Liver (tissue), 9 donors: ENCODE data around the gene CCDC172. TPM values are rescaled to one million over a fixed set of nuclear protein-coding genes. Genes with fewer than 3 reads are reported as not detected.

Experiments
- DNase-seq: peaks from one replicate; pipeline ENCODE4 v3.0.0-alpha.2; 2017; ENCODE audit warnings: low spot score
- H3K27ac ChIP-seq, 2 donors: one replicate each; pipeline ENCODE4 v1.7.0; 2013; ENCODE audit warnings: inconsistent platforms in 2 of 2, low read length in 2 of 2, control low read depth in 1 of 2, low read depth in 1 of 2, mild to moderate bottlenecking in 1 of 2
- H3K27me3 ChIP-seq, 4 donors: one replicate each; pipeline versions ENCODE4 v1.6.1 to v1.7.0; 2013; ENCODE audit warnings: low read length in 3 of 4, inconsistent platforms in 1 of 4, mild to moderate bottlenecking in 1 of 4, moderate library complexity in 1 of 4; ENCODE audit not compliant: control insufficient read depth in 4 of 4, insufficient read depth in 4 of 4
- H3K36me3 ChIP-seq, 4 donors: one replicate each; pipeline versions ENCODE4 v1.6.1 to v1.7.0; 2013; ENCODE audit warnings: low read length in 3 of 4, mild to moderate bottlenecking in 3 of 4, low read depth in 1 of 4, moderate library complexity in 1 of 4; ENCODE audit not compliant: control insufficient read depth in 4 of 4, insufficient read depth in 3 of 4
- H3K4me1 ChIP-seq, 4 donors: one replicate each; pipeline versions ENCODE4 v1.6.1 to v1.7.0; 2013; ENCODE audit warnings: low read length in 3 of 4, mild to moderate bottlenecking in 3 of 4, moderate library complexity in 1 of 4; ENCODE audit not compliant: control insufficient read depth in 4 of 4, insufficient read depth in 4 of 4
- H3K4me3 ChIP-seq, 3 donors: one replicate each; pipeline versions ENCODE4 v1.6.1 to v1.7.0; 2013; ENCODE audit warnings: low read length in 3 of 3, control low read depth in 1 of 3, low read depth in 1 of 3, mild to moderate bottlenecking in 1 of 3
- H3K9ac ChIP-seq, 2 donors: one replicate each; pipeline ENCODE4 v1.7.0; 2013; ENCODE audit warnings: low read length in 2 of 2, mild to moderate bottlenecking in 2 of 2, moderate library complexity in 2 of 2, control low read depth in 1 of 2, low read depth in 1 of 2
- H3K9me3 ChIP-seq, 4 donors: one replicate each; pipeline versions ENCODE4 v1.6.1 to v1.7.0; 2013; ENCODE audit warnings: low read length in 3 of 4; ENCODE audit not compliant: control insufficient read depth in 4 of 4
- CTCF ChIP-seq: fragments of 150-350 bp; IDR thresholded peaks from 2 replicates; pipeline ENCODE4 v1.5.1; 2017; ENCODE audit warnings: improper control_type of control experiment, low read depth, low read length; ENCODE audit not compliant: missing input control
- EGR1 ChIP-seq, 2 donors: IDR thresholded peaks; 2 replicates each; pipeline ENCODE4 v1.6.1; 2016 to 2018; ENCODE audit warnings: antibody characterized with exemption in 2 of 2, low read depth in 2 of 2
- FOXA1 ChIP-seq: IDR thresholded peaks from 2 replicates; pipeline ENCODE4 v1.6.1; 2016; ENCODE audit warnings: antibody characterized with exemption
- FOXA2 ChIP-seq: IDR thresholded peaks from 2 replicates; pipeline ENCODE4 v1.6.1; 2016; ENCODE audit warnings: antibody characterized with exemption
- GABPA ChIP-seq, 2 donors: IDR thresholded peaks in 1 of 2; conservative IDR thresholded peaks in 1 of 2; 2 replicates each; pipeline ENCODE4 v1.6.1; 2016; ENCODE audit warnings: antibody characterized with exemption in 2 of 2, mild to moderate bottlenecking in 1 of 2, moderate library complexity in 1 of 2
- HNF4A ChIP-seq, 2 donors: conservative IDR thresholded peaks; 2 replicates each; pipeline ENCODE4 v1.6.1; 2016; ENCODE audit warnings: antibody characterized with exemption in 2 of 2, mild to moderate bottlenecking in 2 of 2
- HNF4G ChIP-seq: IDR thresholded peaks from 2 replicates; pipeline ENCODE4 v1.6.1; 2016; ENCODE audit warnings: antibody characterized with exemption
- JUND ChIP-seq, 2 donors: IDR thresholded peaks; 2 replicates each; pipeline ENCODE4 v1.6.1; 2016; ENCODE audit warnings: antibody characterized with exemption in 2 of 2
- NR2F2 ChIP-seq: IDR thresholded peaks from 2 replicates; pipeline ENCODE4 v1.6.1; 2016; ENCODE audit warnings: antibody characterized with exemption
- RAD21 ChIP-seq, 2 donors: IDR thresholded peaks; 2 replicates each; pipeline ENCODE4 v1.6.1; 2016; ENCODE audit warnings: antibody characterized with exemption in 2 of 2, mild to moderate bottlenecking in 2 of 2
- RXRA ChIP-seq, 2 donors: IDR thresholded peaks; 2 replicates each; pipeline ENCODE4 v1.6.1; 2017 to 2018; ENCODE audit warnings: antibody characterized with exemption in 2 of 2, mild to moderate bottlenecking in 1 of 2
- SP1 ChIP-seq: IDR thresholded peaks from 2 replicates; pipeline ENCODE4 v1.6.1; 2018; ENCODE audit warnings: antibody characterized with exemption, mild to moderate bottlenecking
- TAF1 ChIP-seq: conservative IDR thresholded peaks from 2 replicates; pipeline ENCODE4 v1.6.1; 2016; ENCODE audit warnings: antibody characterized with exemption, mild to moderate bottlenecking
- YY1 ChIP-seq: IDR thresholded peaks from 2 replicates; pipeline ENCODE4 v1.6.1; 2016; ENCODE audit warnings: antibody characterized with exemption, mild to moderate bottlenecking
- ZBTB33 ChIP-seq: IDR thresholded peaks from 2 replicates; pipeline ENCODE4 v1.6.1; 2016; ENCODE audit warnings: antibody characterized with exemption
- whole genome bisulfite sequencing: extraction: QIAGEN DNeasy Blood & Tissue Kit; methylation state at CpG from one replicate; pipeline ENCODE4 v1.1.7; 2013; 5-methylcytosine and 5-hydroxymethylcytosine counted together
- polyA plus RNA-seq, 2 donors: library from polyadenylated mRNA; stranded (reverse) in 1 of 2; unstranded in 1 of 2; fragments of 200-250 nt in 1 of 2; fragments of >200 nt in 1 of 2; fragmentation: Nextera tagmentation in 1 of 2; extraction: Ambion mirVana in 1 of 2; gene quantifications; one replicate each; pipeline versions ENCODE4 v1.2.1 to v1.2.3, GENCODE V29; 2013 to 2015
- total RNA-seq, 2 donors: library from RNA; depleted of rRNA; stranded (reverse); fragments of >200 nt; gene quantifications; one replicate each; pipeline ENCODE4 v1.2.3, GENCODE V29; 2014
- TF ChIP-seq, protein P1 (sequence below): IDR thresholded peaks from 2 replicates; pipeline ENCODE4 v1.6.1; 2016; ENCODE audit warnings: antibody characterized with exemption, mild to moderate bottlenecking
- TF ChIP-seq, protein P2 (sequence below): IDR thresholded peaks from 2 replicates; pipeline ENCODE4 v1.6.1; 2016; ENCODE audit warnings: antibody characterized with exemption
- TF ChIP-seq, protein P3 (sequence below): IDR thresholded peaks from 2 replicates; pipeline ENCODE4 v1.6.1; 2016; ENCODE audit warnings: antibody characterized with exemption
- donor health status: healthy.
- donor health status: healthy.
- donor health status: healthy.
- donor health status: healthy.
- donor health status: healthy.

The CCDC172 gene
- total and polyA plus RNA-seq, 4 donors, result not detected

GRCh38 chr10:116296291-116296721 is 27.9 kb upstream of the CCDC172 start:
- Histone ChIP-seq H3K9me3 (no peaks in the 10 kb centered on the region), H3K9ac (no peak overlapping the region), H3K27ac (no peak overlapping the region), H3K27me3 (no peaks in the 10 kb centered on the region), H3K36me3 (no peaks in the 10 kb centered on the region), H3K4me3 (no peak overlapping the region), H3K4me1 (no peaks in the 10 kb centered on the region)
- WGBS, result 85% methylated on average over 7 of the region's 7 CpGs
- DNase-seq, result no peak
- TF ChIP-seq, protein P1, sequence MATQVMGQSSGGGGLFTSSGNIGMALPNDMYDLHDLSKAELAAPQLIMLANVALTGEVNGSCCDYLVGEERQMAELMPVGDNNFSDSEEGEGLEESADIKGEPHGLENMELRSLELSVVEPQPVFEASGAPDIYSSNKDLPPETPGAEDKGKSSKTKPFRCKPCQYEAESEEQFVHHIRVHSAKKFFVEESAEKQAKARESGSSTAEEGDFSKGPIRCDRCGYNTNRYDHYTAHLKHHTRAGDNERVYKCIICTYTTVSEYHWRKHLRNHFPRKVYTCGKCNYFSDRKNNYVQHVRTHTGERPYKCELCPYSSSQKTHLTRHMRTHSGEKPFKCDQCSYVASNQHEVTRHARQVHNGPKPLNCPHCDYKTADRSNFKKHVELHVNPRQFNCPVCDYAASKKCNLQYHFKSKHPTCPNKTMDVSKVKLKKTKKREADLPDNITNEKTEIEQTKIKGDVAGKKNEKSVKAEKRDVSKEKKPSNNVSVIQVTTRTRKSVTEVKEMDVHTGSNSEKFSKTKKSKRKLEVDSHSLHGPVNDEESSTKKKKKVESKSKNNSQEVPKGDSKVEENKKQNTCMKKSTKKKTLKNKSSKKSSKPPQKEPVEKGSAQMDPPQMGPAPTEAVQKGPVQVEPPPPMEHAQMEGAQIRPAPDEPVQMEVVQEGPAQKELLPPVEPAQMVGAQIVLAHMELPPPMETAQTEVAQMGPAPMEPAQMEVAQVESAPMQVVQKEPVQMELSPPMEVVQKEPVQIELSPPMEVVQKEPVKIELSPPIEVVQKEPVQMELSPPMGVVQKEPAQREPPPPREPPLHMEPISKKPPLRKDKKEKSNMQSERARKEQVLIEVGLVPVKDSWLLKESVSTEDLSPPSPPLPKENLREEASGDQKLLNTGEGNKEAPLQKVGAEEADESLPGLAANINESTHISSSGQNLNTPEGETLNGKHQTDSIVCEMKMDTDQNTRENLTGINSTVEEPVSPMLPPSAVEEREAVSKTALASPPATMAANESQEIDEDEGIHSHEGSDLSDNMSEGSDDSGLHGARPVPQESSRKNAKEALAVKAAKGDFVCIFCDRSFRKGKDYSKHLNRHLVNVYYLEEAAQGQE, result no peak
- no peak for TF ChIP-seq RXRA (IDR thresholded peaks at IDR 0.05)
- TF ChIP-seq TAF1, result no peak
- TF ChIP-seq SP1, result no peak
- TF ChIP-seq, protein P2, sequence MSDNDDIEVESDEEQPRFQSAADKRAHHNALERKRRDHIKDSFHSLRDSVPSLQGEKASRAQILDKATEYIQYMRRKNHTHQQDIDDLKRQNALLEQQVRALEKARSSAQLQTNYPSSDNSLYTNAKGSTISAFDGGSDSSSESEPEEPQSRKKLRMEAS, result no peak
- no peak for TF ChIP-seq RAD21 (IDR thresholded peaks at IDR 0.05)
- TF ChIP-seq EGR1 (IDR thresholded peaks at IDR 0.05; ENCODE audit: low read depth in 2 of 2), result no peak
- TF ChIP-seq YY1, result no peak
- TF ChIP-seq GABPA (IDR thresholded peaks at IDR 0.05 in 1 of 2, conservative IDR thresholded peaks at IDR 0.05 in 1 of 2), result no peak
- TF ChIP-seq, protein P3, sequence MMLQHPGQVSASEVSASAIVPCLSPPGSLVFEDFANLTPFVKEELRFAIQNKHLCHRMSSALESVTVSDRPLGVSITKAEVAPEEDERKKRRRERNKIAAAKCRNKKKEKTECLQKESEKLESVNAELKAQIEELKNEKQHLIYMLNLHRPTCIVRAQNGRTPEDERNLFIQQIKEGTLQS, result no peak
- no peak for TF ChIP-seq NR2F2

DNA sequence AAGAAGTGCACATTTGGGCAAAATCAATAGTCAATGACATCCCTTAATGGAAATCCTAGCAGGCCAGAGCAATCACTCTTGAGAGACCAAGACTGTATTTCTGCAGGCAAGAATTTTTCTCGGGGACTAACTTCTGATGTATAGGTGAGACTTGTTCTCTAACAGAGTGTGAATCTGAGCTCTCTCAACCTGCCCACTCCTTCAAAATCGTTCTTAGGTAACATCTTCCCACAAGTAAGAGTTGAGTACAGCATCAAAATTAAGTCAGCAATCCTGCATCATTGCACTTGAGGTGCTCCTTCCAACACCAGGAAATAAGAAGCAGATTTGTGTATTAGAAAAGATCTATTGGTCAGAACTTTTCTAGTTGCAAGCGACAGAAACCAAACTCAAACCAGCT is 25.7 kb upstream of the CCDC172 start:
- WGBS, result 87% methylated on average over 3 of the region's 3 CpGs
- Histone ChIP-seq H3K27me3 (no peaks in the 10 kb centered on the region), H3K36me3 (no peaks in the 10 kb centered on the region), H3K4me1 (no peaks in the 10 kb centered on the region), H3K4me3 (no peak overlapping the region), H3K9ac (no peak overlapping the region), H3K27ac (no peak overlapping the region), H3K9me3 (no peaks in the 10 kb centered on the region)
- TF ChIP-seq, protein P1, result no peak
- no peak for TF ChIP-seq CTCF
- no peak for TF ChIP-seq JUND (IDR thresholded peaks at IDR 0.05)
- no peak for TF ChIP-seq NR2F2
- TF ChIP-seq RXRA (IDR thresholded peaks at IDR 0.05), result no peak
- TF ChIP-seq FOXA1, result no peak
- no peak for TF ChIP-seq HNF4A (conservative IDR thresholded peaks at IDR 0.05)
- no peak for TF ChIP-seq SP1
- TF ChIP-seq FOXA2, result no peak
- TF ChIP-seq, protein P3, result no peak
- TF ChIP-seq TAF1, result no peak
- TF ChIP-seq RAD21 (IDR thresholded peaks at IDR 0.05), result no peak
- TF ChIP-seq GABPA (IDR thresholded peaks at IDR 0.05 in 1 of 2, conservative IDR thresholded peaks at IDR 0.05 in 1 of 2), result no peak
- TF ChIP-seq EGR1 (IDR thresholded peaks at IDR 0.05; ENCODE audit: low read depth in 2 of 2), result no peak
- no peak for TF ChIP-seq HNF4G
- no peak for TF ChIP-seq YY1
- TF ChIP-seq, protein P2, result no peak
- no peak for TF ChIP-seq ZBTB33
- no peak for DNase-seq
